ENCODE results near the gene HAPLN3.
"Not testable (repeated sequence)": the region's sequence is repeated elsewhere in the genome, so short reads cannot be mapped to it uniquely, and the experiment has no call there.

HAPLN3 gene

GRCh38 chr15:88894819-88895767, at the start of gene HAPLN3:
Gene HAPLN3, minus strand, starts transcription at chr15:88895544. Its CDS starts 8,246 bp downstream, at chr15:88887298.
- DNase-seq (ENCODE audit: low read depth in 2 of 2): peak; percentile 47 to 69

- no peak for DNase-seq (ENCODE audit: low read depth in 2 of 2)
Observed at GRCh38 chr15:88940110-88940675, 44.8 kb upstream of the HAPLN3 start.

GRCh38 chr15:88939486-88939806, 44.1 kb upstream of the HAPLN3 start:
- DNase-seq (ENCODE audit: low read depth in 2 of 2): no peak

GRCh38 chr15:88938802-88939485, 43.6 kb upstream of the HAPLN3 start:
- DNase-seq (ENCODE audit: low read depth in 2 of 2): no peak

- not testable (repeated sequence) for DNase-seq (ENCODE audit: low read depth in 2 of 2)
Observed at GRCh38 chr15:88934449-88934848, 39.1 kb upstream of the HAPLN3 start.

- DNase-seq (ENCODE audit: low read depth in 2 of 2): no peak
Observed at GRCh38 chr15:88932875-88933330, 37.6 kb upstream of the HAPLN3 start.

GRCh38 chr15:88932271-88932874, 37.0 kb upstream of the HAPLN3 start:
- no peak for DNase-seq (ENCODE audit: low read depth in 2 of 2)

- DNase-seq (ENCODE audit: low read depth in 2 of 2): no peak
Observed at GRCh38 chr15:88930579-88930978, 35.2 kb upstream of the HAPLN3 start.

GRCh38 chr15:88929358-88930098, 34.2 kb upstream of the HAPLN3 start:
- not testable (repeated sequence) for DNase-seq (ENCODE audit: low read depth in 2 of 2)

GRCh38 chr15:88928192-88928591, 32.8 kb upstream of the HAPLN3 start:
- DNase-seq (ENCODE audit: low read depth in 2 of 2): not testable (repeated sequence)

- not testable (repeated sequence) for DNase-seq (ENCODE audit: low read depth in 2 of 2)
Observed at GRCh38 chr15:88925648-88926047, 30.3 kb upstream of the HAPLN3 start.

- DNase-seq (ENCODE audit: low read depth in 2 of 2): not testable (repeated sequence)
Observed at GRCh38 chr15:88920892-88921435, 25.6 kb upstream of the HAPLN3 start.

- DNase-seq (ENCODE audit: low read depth in 2 of 2): no peak
Observed at GRCh38 chr15:88920186-88920891, 25.0 kb upstream of the HAPLN3 start.

- DNase-seq (ENCODE audit: low read depth in 2 of 2): no peak
Observed at GRCh38 chr15:88918738-88919137, 23.4 kb upstream of the HAPLN3 start.

GRCh38 chr15:88917760-88918159, 22.4 kb upstream of the HAPLN3 start:
- no peak for DNase-seq (ENCODE audit: low read depth in 2 of 2)

GRCh38 chr15:88915354-88915753, 20.0 kb upstream of the HAPLN3 start:
- DNase-seq (ENCODE audit: low read depth in 2 of 2): no peak

GRCh38 chr15:88913850-88914169, 18.5 kb upstream of the HAPLN3 start:
- DNase-seq (ENCODE audit: low read depth in 2 of 2): no peak

GRCh38 chr15:88913017-88913849, 17.9 kb upstream of the HAPLN3 start, which contains the start of gene MFGE8:
Gene MFGE8, minus strand, starts transcription at chr15:88913379. Its CDS starts 60 bp downstream, at chr15:88913319.
- peak; percentile 44 to 65 for DNase-seq (ENCODE audit: low read depth in 2 of 2)

- no peak for DNase-seq (ENCODE audit: low read depth in 2 of 2)
Observed at GRCh38 chr15:88912500-88912921, 17.2 kb upstream of the HAPLN3 start.

- no peak for DNase-seq (ENCODE audit: low read depth in 2 of 2)
Observed at GRCh38 chr15:88911766-88912118, 16.4 kb upstream of the HAPLN3 start.

All from stimulated activated CD4-positive, alpha-beta T cell treated with anti-CD3 and anti-CD28 coated beads, Interleukin-12 subunit alpha, Interleukin-12 subunit beta, amount 100 ng/mL, for 24 hours (primary cell).